Measurements from ENCODE around the gene BRIP1. TPM values are rescaled to one million over a fixed set of nuclear protein-coding genes. Genes with fewer than 3 reads are reported as not detected.
"Not testable (repeated sequence)": the region's sequence is repeated elsewhere in the genome, so short reads cannot be mapped to it uniquely, and the experiment has no call there.

The BRIP1 gene
- total RNA-seq, 1 experiment from 2014 or later, result 8.5 TPM

DNA sequence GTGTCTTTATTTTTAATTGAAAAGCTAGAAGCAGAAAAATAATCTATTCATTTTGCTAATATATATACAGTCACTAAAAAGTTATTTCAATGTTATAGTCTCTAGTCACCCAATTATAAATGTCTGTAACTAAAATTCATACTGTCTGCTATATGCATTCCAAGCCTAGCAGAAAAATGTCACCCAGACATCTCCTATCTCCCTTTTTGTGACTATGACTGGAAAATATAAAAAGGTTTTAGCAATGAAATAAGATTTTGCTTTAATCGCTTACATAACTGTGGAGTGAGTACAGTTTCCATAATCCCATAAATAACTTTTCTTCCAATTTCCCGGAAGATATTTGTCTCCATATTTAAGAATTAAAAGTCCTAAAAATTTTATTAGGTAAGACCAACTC, 88.6 kb downstream of the BRIP1 start:
- no peak overlapping the region for H3K4me2 ChIP-seq (ENCODE audit: low read depth, low read length, poor library complexity, severe bottlenecking)
- no peak overlapping the region for H2AFZ ChIP-seq (ENCODE audit: low read length)
- peaks cover 13% of the 10 kb centered on the region for H3K36me3 ChIP-seq (ENCODE audit: insufficient read depth, low read length)
- no peaks in the 10 kb centered on the region for H4K20me1 ChIP-seq (ENCODE audit: insufficient read depth, low read depth, low read length)
- no peaks in the 10 kb centered on the region for H3K79me2 ChIP-seq (ENCODE audit: low read length)
- H3K9me3 ChIP-seq (ENCODE audit: low read length), result 0 out of 2 replicates have a peak, but pooled peaks cover 4% of the 10 kb centered on the region
- no peak overlapping the region for H3K27ac ChIP-seq (ENCODE audit: low read length)
- H3K9me2 ChIP-seq (replicated peaks; ENCODE audit: insufficient read depth, low read length), result no peaks in the 10 kb centered on the region
- H3K9ac ChIP-seq (ENCODE audit: low read length), result no peak overlapping the region
- no peaks in the 10 kb centered on the region for H3K27me3 ChIP-seq (ENCODE audit: low read length)
- no peaks in the 10 kb centered on the region for H3K4me1 ChIP-seq (ENCODE audit: low read length)
- H3K4me3 ChIP-seq (ENCODE audit: low read length), result no peak overlapping the region
- no peak for DNase-seq

DNA sequence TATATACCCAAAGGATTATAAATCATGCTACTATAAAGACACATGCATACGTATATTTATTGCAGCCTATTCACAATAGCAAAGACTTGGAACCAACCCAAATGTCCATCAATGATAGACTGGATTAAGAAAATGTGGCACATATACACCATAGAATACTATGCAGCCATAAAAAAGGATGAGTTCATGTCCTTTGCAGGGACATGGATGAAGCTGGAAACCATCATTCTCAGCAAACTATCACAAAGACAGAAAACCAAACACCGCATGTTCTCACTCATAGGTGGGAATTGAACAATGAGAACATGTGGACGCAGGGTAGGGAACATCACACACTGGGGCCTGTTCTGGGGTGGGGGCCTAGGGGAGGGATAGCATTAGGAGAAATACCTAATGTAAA, 89.2 kb downstream of the BRIP1 start:
- not testable (repeated sequence) for H3K9ac ChIP-seq (ENCODE audit: low read length); DNase-seq; H3K9me2 ChIP-seq (replicated peaks; ENCODE audit: insufficient read depth, low read length); H3K4me1 ChIP-seq (ENCODE audit: low read length); H4K20me1 ChIP-seq (ENCODE audit: insufficient read depth, low read depth, low read length); H3K4me2 ChIP-seq (ENCODE audit: low read depth, low read length, poor library complexity, severe bottlenecking); H3K27me3 ChIP-seq (ENCODE audit: low read length); H3K27ac ChIP-seq (ENCODE audit: low read length); H3K4me3 ChIP-seq (ENCODE audit: low read length); H3K79me2 ChIP-seq (ENCODE audit: low read length); H2AFZ ChIP-seq (ENCODE audit: low read length); H3K9me3 ChIP-seq (ENCODE audit: low read length)
- peaks cover 13% of the 10 kb centered on the region for H3K36me3 ChIP-seq (ENCODE audit: insufficient read depth, low read length)

DNA sequence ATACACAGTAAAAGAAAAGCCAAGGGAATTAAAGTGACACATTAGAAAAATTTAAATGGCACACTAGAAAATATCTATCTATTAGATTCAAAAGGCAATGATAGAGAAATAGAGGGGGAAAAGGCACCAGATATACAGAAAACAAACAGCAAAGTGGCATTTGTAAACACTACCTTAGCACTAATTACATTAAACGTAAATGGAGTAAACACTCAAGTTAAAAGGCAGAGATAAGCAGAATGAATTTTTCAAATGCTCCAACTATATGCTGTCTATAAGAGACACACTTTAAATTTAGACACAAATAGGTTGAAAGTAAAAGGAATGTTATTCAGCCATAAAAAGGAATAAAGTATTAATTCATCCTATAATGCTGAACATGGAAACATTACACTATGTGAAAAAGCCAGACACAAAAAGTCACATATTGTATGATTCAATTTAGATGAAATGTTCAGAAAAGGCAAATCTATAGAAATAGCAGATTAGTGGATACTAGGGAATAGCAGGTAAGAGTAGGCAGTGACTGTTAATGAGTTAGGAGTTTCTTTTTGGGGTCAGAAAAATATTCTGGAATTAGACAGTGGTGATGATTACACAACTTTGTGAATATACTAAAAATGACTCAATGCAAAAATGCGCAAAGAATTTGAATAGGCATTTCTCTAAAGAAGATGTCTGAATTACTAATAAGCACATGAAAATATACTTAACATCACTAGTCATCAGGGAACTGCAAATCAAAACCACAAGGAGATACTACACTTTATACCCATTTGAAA, 92.4 kb downstream of the BRIP1 start:
- 0 out of 2 replicates have a peak, but pooled peaks cover 4% of the 10 kb centered on the region for H3K9me3 ChIP-seq (ENCODE audit: low read length)
- no peaks in the 10 kb centered on the region for H4K20me1 ChIP-seq (ENCODE audit: insufficient read depth, low read depth, low read length)
- H3K27ac ChIP-seq (ENCODE audit: low read length), result no peak overlapping the region
- H2AFZ ChIP-seq (ENCODE audit: low read length), result no peak overlapping the region
- H3K4me3 ChIP-seq (ENCODE audit: low read length), result no peak overlapping the region
- no peak overlapping the region for H3K4me2 ChIP-seq (ENCODE audit: low read depth, low read length, poor library complexity, severe bottlenecking)
- no peaks in the 10 kb centered on the region for H3K79me2 ChIP-seq (ENCODE audit: low read length)
- no peaks in the 10 kb centered on the region for H3K4me1 ChIP-seq (ENCODE audit: low read length)
- no peaks in the 10 kb centered on the region for H3K27me3 ChIP-seq (ENCODE audit: low read length)
- no peak overlapping the region for H3K9ac ChIP-seq (ENCODE audit: low read length)
- H3K36me3 ChIP-seq (ENCODE audit: insufficient read depth, low read length), result peaks cover 10% of the 10 kb centered on the region
- no peak for DNase-seq
- no peaks in the 10 kb centered on the region for H3K9me2 ChIP-seq (replicated peaks; ENCODE audit: insufficient read depth, low read length)

DNA sequence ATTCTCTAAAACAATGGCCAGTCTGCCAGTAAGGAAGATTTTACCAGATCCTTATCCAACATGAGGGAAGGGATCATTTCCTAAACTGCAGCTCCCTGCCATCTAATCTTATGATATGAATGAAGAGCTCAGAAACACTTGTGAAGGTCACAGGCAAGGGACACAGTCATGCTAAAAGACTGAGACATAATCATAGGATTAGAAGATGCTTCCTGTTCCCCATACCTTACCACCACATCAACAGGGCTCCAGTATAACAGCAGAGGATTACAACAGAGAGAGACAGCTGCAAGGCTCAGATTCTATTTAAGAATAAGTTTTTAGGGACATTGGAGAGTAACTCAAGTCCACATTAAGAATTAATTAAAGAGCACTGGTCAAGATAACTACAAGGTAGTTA, 93.3 kb downstream of the BRIP1 start:
- no peaks in the 10 kb centered on the region for H3K27me3 ChIP-seq (ENCODE audit: low read length)
- H3K36me3 ChIP-seq (ENCODE audit: insufficient read depth, low read length), result peaks cover 10% of the 10 kb centered on the region
- no peaks in the 10 kb centered on the region for H3K9me2 ChIP-seq (replicated peaks; ENCODE audit: insufficient read depth, low read length)
- DNase-seq, result no peak
- H3K79me2 ChIP-seq (ENCODE audit: low read length), result no peaks in the 10 kb centered on the region
- no peak overlapping the region for H3K9ac ChIP-seq (ENCODE audit: low read length)
- H3K4me3 ChIP-seq (ENCODE audit: low read length), result no peak overlapping the region
- no peak overlapping the region for H2AFZ ChIP-seq (ENCODE audit: low read length)
- no peak overlapping the region for H3K4me2 ChIP-seq (ENCODE audit: low read depth, low read length, poor library complexity, severe bottlenecking)
- no peak overlapping the region for H3K27ac ChIP-seq (ENCODE audit: low read length)
- 0 out of 2 replicates have a peak, but pooled peaks cover 4% of the 10 kb centered on the region for H3K9me3 ChIP-seq (ENCODE audit: low read length)
- no peaks in the 10 kb centered on the region for H3K4me1 ChIP-seq (ENCODE audit: low read length)
- H4K20me1 ChIP-seq (ENCODE audit: insufficient read depth, low read depth, low read length), result no peaks in the 10 kb centered on the region

DNA sequence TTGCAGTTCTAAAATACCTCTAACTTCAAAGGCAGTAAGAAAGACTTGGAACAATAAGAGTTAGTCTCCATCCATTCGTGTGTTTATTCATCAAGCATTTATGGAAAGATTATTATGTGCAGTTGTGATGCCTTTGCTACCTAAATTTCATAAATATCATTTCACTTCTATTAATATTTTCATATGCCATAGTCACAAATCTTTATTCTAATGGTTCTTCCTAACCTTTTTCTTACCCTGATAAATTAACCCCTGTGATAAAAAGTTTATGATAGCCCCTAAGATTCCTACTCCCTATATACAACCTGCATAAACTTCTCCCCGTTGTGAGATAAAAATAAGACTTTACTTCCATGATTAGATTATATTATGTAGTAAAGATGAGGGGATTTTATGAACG, 94.9 kb downstream of the BRIP1 start:
- H4K20me1 ChIP-seq (ENCODE audit: insufficient read depth, low read depth, low read length), result no peaks in the 10 kb centered on the region

DNA sequence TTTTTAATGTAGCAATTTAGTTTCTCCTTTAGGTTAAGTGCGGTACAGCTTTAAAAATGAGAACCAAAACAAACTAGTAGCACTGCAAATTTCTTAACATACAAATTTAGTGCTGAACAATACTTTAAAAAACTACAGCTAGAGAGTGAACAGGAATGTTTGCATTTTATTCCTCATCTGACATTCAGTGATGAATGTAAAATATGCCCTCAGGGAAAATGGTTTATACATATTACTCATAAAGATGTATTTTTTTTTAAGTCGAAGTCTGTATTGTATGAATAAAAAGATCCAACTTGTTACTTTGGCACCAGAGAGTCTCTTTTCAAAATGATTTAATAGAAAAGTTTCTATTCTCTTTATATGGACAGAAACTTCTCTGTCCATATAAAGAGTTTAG, 96.8 kb downstream of the BRIP1 start:
- no peaks in the 10 kb centered on the region for H3K4me1 ChIP-seq (ENCODE audit: low read length)
- no peak for DNase-seq
- H3K4me3 ChIP-seq (ENCODE audit: low read length), result no peak overlapping the region

More for the DNA sequence above, 94.9 kb downstream of the BRIP1 start:
- Histone ChIP-seq H3K36me3 (ENCODE audit: insufficient read depth, low read length) (peaks cover 10% of the 10 kb centered on the region), H2AFZ (ENCODE audit: low read length) (no peak overlapping the region), H3K4me2 (ENCODE audit: low read depth, low read length, poor library complexity, severe bottlenecking) (no peak overlapping the region), H3K4me3 (ENCODE audit: low read length) (no peak overlapping the region), H3K27me3 (ENCODE audit: low read length) (no peaks in the 10 kb centered on the region), H3K79me2 (ENCODE audit: low read length) (no peaks in the 10 kb centered on the region), H3K9ac (ENCODE audit: low read length) (no peak overlapping the region), H3K9me2 (replicated peaks; ENCODE audit: insufficient read depth, low read length) (no peaks in the 10 kb centered on the region), H3K9me3 (ENCODE audit: low read length) (0 out of 2 replicates have a peak, but pooled peaks cover 4% of the 10 kb centered on the region), H3K4me1 (ENCODE audit: low read length) (no peaks in the 10 kb centered on the region), H3K27ac (ENCODE audit: low read length) (no peak overlapping the region)
- no peak for DNase-seq

DNA sequence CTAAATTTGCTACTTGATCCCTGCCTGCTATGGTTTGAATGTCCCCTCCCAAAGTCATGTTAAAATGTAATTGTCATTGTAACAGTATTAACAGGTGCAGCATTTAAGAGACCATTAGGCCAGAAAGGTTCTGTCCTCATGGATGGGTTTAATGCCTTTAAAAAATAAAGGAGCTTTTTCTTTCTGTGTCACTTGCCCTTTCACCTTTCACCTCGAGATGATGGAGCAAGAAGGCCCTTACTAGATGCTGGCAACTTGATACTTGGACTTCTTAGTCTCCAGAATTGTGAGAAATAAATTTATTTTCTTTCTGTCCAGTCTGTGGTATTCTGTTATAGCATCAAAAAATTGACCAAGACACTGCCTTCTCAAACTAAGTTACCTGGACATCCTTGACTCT, 98.5 kb downstream of the BRIP1 start:
- H4K20me1 ChIP-seq (ENCODE audit: insufficient read depth, low read depth, low read length), result no peaks in the 10 kb centered on the region
- H3K36me3 ChIP-seq (ENCODE audit: insufficient read depth, low read length), result peaks cover 7% of the 10 kb centered on the region; the same call in 1 of the 2 replicates
- H3K9me2 ChIP-seq (replicated peaks; ENCODE audit: insufficient read depth, low read length), result no peaks in the 10 kb centered on the region
- no peaks in the 10 kb centered on the region for H3K27me3 ChIP-seq (ENCODE audit: low read length)
- no peak overlapping the region for H3K9ac ChIP-seq (ENCODE audit: low read length)
- no peak overlapping the region for H3K27ac ChIP-seq (ENCODE audit: low read length)
- H3K9me3 ChIP-seq (ENCODE audit: low read length), result no peaks in the 10 kb centered on the region
- H3K4me1 ChIP-seq (ENCODE audit: low read length), result no peaks in the 10 kb centered on the region
- no peak overlapping the region for H3K4me3 ChIP-seq (ENCODE audit: low read length)
- no peak for DNase-seq
- no peaks in the 10 kb centered on the region for H3K79me2 ChIP-seq (ENCODE audit: low read length)
- H3K4me2 ChIP-seq (ENCODE audit: low read depth, low read length, poor library complexity, severe bottlenecking), result no peak overlapping the region
- no peak overlapping the region for H2AFZ ChIP-seq (ENCODE audit: low read length)

More for the DNA sequence above, 96.8 kb downstream of the BRIP1 start:
- no peaks in the 10 kb centered on the region for H3K9me2 ChIP-seq (replicated peaks; ENCODE audit: insufficient read depth, low read length)
- H3K9me3 ChIP-seq (ENCODE audit: low read length), result 0 out of 2 replicates have a peak, but pooled peaks cover 4% of the 10 kb centered on the region
- no peak overlapping the region for H3K9ac ChIP-seq (ENCODE audit: low read length)
- no peak overlapping the region for H3K27ac ChIP-seq (ENCODE audit: low read length)
- H3K27me3 ChIP-seq (ENCODE audit: low read length), result no peaks in the 10 kb centered on the region
- peaks cover 17% of the 10 kb centered on the region for H3K36me3 ChIP-seq (ENCODE audit: insufficient read depth, low read length)
- no peaks in the 10 kb centered on the region for H3K79me2 ChIP-seq (ENCODE audit: low read length)
- no peak overlapping the region for H3K4me2 ChIP-seq (ENCODE audit: low read depth, low read length, poor library complexity, severe bottlenecking)
- H2AFZ ChIP-seq (ENCODE audit: low read length), result no peak overlapping the region
- no peaks in the 10 kb centered on the region for H4K20me1 ChIP-seq (ENCODE audit: insufficient read depth, low read depth, low read length)

DNA sequence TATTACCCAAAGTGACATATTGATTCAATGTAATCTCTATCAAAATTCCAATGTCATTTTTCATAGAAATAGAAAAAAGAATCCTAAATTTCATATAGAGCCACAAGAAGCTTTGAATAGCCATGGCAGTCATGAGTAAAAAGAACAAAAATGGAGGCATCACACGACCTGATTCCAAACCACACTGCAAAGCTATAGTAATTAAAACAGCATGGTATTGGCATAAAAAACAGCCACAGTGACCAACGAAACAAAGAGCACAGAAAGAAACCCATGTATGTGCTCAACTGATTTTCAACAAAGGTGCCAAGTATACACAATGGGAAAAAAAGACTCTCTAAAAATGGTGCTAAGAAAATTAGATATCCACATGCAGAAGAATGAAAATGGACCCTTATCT, 101.5 kb downstream of the BRIP1 start:
- DNase-seq, result no peak
- no peaks in the 10 kb centered on the region for H3K27me3 ChIP-seq (ENCODE audit: low read length)
- H3K27ac ChIP-seq (ENCODE audit: low read length), result no peak overlapping the region
- no peaks in the 10 kb centered on the region for H4K20me1 ChIP-seq (ENCODE audit: insufficient read depth, low read depth, low read length)
- H3K9me3 ChIP-seq (ENCODE audit: low read length), result no peaks in the 10 kb centered on the region
- H3K4me1 ChIP-seq (ENCODE audit: low read length), result no peaks in the 10 kb centered on the region
- H3K9ac ChIP-seq (ENCODE audit: low read length), result no peak overlapping the region
- no peak overlapping the region for H2AFZ ChIP-seq (ENCODE audit: low read length)
- H3K36me3 ChIP-seq (ENCODE audit: insufficient read depth, low read length), result peaks cover 7% of the 10 kb centered on the region; the same call in 1 of the 2 replicates
- no peak overlapping the region for H3K4me2 ChIP-seq (ENCODE audit: low read depth, low read length, poor library complexity, severe bottlenecking)
- no peaks in the 10 kb centered on the region for H3K79me2 ChIP-seq (ENCODE audit: low read length)
- H3K9me2 ChIP-seq (replicated peaks; ENCODE audit: insufficient read depth, low read length), result no peaks in the 10 kb centered on the region
- no peak overlapping the region for H3K4me3 ChIP-seq (ENCODE audit: low read length)

Measured in Karpas-422 (cell line).